ENCODE measurements around the gene EIF4G1.

The EIF4G1 gene

DNA sequence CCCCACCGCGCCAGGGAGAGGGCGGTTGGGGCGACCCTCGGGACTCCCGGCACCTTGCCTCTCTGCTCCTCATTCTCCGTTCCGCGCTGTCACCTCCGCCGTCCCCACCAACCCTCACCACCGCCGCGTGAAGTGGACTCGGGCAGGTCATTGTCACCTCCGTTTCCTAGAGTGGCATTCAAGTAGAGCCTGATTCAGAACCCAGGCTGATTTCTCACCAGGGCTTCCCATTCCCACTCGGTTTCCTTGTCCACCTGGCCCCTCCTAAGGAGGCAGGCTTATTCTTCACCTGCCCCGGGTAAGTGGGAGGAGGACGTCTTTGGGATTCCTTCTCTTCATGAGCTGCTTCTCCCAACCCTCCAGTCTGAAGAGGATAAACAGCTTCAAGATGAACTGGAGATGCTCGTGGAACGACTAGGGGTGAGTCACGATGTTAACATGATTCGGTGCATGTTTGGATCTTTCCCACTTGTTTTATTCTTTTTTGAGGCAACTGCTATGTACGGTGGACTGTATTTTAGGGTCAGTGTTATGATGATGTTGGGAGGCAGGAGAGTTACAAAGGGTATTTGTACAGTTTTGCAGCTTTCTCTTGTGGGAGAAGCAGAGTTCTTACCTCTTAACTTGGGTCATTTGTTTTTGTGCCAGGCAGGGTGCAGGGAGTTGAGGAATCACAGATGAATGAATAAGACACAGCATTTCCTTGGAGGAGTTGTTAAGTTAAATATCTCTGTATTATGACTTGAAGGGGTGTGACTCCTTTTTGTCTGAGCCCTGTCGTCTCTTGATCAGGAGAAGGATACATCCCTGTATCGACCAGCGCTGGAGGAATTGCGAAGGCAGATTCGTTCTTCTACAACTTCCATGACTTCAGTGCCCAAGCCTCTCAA is 14.7 kb upstream of the EIF4G1 start:
- Histone ChIP-seq H3K9me3 (no peaks in the 10 kb centered on the region), H3K36me3 (peaks cover 43% of the 10 kb centered on the region), H3K27me3 (peaks cover 12% of the 10 kb centered on the region), H3K27ac (peak overlapping the region; percentile 84), H3K4me3 (ENCODE audit: low read depth in 1 of 2, low read length in 1 of 2) (peak overlapping the region; percentile 85 to 94), H3K4me1 (ENCODE audit: control insufficient read depth in 1 of 2, insufficient read depth in 1 of 2, low read depth in 1 of 2, low read length in 1 of 2) (peaks cover 18% of the 10 kb centered on the region in 2 experiments)
- TF ChIP-seq, protein P1, sequence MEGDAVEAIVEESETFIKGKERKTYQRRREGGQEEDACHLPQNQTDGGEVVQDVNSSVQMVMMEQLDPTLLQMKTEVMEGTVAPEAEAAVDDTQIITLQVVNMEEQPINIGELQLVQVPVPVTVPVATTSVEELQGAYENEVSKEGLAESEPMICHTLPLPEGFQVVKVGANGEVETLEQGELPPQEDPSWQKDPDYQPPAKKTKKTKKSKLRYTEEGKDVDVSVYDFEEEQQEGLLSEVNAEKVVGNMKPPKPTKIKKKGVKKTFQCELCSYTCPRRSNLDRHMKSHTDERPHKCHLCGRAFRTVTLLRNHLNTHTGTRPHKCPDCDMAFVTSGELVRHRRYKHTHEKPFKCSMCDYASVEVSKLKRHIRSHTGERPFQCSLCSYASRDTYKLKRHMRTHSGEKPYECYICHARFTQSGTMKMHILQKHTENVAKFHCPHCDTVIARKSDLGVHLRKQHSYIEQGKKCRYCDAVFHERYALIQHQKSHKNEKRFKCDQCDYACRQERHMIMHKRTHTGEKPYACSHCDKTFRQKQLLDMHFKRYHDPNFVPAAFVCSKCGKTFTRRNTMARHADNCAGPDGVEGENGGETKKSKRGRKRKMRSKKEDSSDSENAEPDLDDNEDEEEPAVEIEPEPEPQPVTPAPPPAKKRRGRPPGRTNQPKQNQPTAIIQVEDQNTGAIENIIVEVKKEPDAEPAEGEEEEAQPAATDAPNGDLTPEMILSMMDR (IDR thresholded peaks at IDR 0.05), result no peak

DNA sequence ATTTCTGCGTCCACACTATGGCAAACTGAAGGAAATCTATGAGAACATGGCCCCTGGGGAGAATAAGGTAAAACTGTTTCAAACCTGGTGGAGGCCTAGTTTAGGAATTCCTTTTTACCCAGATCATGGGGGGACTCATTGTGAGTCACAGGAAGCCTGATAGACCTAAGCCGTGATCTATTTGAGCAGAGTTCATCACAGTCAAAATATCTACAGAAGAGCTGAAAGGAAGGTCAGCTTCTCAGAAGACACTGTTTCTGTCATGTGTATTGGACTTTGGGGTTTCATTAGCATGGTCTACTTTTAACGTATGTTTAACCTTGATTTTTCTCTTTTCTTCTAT is 14.1 kb upstream of the EIF4G1 start:
- H3K27ac ChIP-seq, result no peak overlapping the region
- H3K4me3 ChIP-seq (ENCODE audit: low read depth in 1 of 2, low read length in 1 of 2), result no peak overlapping the region
- H3K36me3 ChIP-seq, result peaks cover 49% of the 10 kb centered on the region
- TF ChIP-seq, protein P1 (IDR thresholded peaks at IDR 0.05), result no peak
- H3K27me3 ChIP-seq, result peaks cover 6% of the 10 kb centered on the region
- no peaks in the 10 kb centered on the region for H3K9me3 ChIP-seq
- peaks cover 18% of the 10 kb centered on the region in 2 experiments for H3K4me1 ChIP-seq (ENCODE audit: control insufficient read depth in 1 of 2, insufficient read depth in 1 of 2, low read depth in 1 of 2, low read length in 1 of 2)

DNA sequence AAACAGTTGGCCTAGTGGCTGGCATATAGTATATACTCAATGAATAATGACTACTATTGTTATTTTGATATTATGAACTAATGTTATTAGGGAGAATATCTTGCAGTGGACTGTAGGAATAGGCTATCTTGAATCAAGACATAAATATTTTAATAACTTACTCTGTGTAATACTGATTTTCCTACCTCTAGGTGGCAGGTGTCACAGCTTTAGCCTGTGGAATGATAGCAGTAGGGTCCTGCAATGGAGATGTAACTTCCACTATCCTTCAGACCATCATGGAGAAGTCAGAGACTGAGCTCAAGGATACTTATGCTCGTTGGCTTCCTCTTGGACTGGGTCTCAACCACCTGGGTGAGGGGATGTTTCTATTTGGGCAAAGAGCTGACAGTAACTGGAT is 8.8 kb upstream of the EIF4G1 start:
- Histone ChIP-seq H3K27me3 (no peaks in the 10 kb centered on the region), H3K36me3 (peaks cover 90% of the 10 kb centered on the region), H3K4me1 (ENCODE audit: control insufficient read depth in 1 of 2, insufficient read depth in 1 of 2, low read depth in 1 of 2, low read length in 1 of 2) (no peaks in the 10 kb centered on the region), H3K27ac (no peak overlapping the region), H3K4me3 (ENCODE audit: low read depth in 1 of 2, low read length in 1 of 2) (no peak overlapping the region), H3K9me3 (no peaks in the 10 kb centered on the region)
- TF ChIP-seq, protein P1 (IDR thresholded peaks at IDR 0.05), result no peak

DNA sequence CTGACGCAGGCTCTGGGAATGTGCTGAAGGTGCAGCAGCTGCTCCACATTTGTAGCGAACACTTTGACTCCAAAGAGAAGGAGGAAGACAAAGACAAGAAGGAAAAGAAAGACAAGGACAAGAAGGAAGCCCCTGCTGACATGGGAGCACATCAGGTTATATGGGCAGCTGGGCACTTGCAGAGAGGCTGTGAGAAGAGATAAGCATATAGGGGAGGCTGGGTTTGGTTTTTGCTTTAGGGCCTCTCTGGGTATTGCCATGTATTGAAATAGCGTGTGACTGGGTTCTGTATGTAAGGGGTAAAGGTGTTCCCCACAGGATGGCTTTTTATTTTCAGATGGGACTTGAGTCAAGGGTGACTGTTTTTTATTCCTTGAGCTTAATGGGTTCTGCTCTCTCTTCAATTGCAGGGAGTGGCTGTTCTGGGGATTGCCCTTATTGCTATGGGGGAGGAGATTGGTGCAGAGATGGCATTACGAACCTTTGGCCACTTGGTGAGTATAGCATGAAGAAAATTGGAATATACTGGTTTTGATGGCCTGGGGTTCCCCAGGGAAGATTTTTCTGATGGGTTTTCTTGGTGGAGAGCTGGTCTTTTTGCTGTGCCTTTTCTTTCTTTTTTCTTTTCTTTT is 7.9 kb upstream of the EIF4G1 start:
- H3K4me3 ChIP-seq (ENCODE audit: low read depth in 1 of 2, low read length in 1 of 2), result no peak overlapping the region
- no peaks in the 10 kb centered on the region for H3K9me3 ChIP-seq
- H3K36me3 ChIP-seq, result peaks cover 84% of the 10 kb centered on the region
- H3K27ac ChIP-seq, result no peak overlapping the region
- no peaks in the 10 kb centered on the region for H3K27me3 ChIP-seq
- H3K4me1 ChIP-seq (ENCODE audit: control insufficient read depth in 1 of 2, insufficient read depth in 1 of 2, low read depth in 1 of 2, low read length in 1 of 2), result no peaks in the 10 kb centered on the region
- TF ChIP-seq, protein P1 (IDR thresholded peaks at IDR 0.05), result no peak

DNA sequence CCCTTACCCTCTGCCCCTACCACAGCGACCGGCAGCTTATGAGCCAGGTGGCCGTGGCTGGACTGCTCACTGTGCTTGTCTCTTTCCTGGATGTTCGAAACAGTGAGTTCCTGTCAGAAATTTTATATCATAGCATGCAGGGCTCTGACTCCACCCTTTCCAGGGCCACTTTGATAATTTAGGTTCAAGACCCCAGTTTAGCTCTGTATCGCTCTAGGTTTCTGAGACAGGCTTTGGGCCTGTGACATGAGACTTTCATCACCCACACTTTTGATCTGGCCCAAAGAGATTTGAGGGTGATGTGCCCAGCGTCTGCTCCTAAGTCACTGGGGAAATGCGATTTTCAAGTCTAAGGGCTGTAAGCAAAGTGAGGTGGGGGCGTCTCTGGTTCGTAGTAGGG is 6.5 kb upstream of the EIF4G1 start:
- Histone ChIP-seq H3K9me3 (no peaks in the 10 kb centered on the region), H3K27ac (no peak overlapping the region), H3K36me3 (peaks cover 70% of the 10 kb centered on the region), H3K4me3 (ENCODE audit: low read depth in 1 of 2, low read length in 1 of 2) (no peak overlapping the region), H3K4me1 (ENCODE audit: control insufficient read depth in 1 of 2, insufficient read depth in 1 of 2, low read depth in 1 of 2, low read length in 1 of 2) (no peaks in the 10 kb centered on the region), H3K27me3 (no peaks in the 10 kb centered on the region)
- TF ChIP-seq, protein P1 (IDR thresholded peaks at IDR 0.05), result no peak
